Measurements from ENCODE around the gene ABHD17C.

Gene ABHD17C

GRCh38 chr15:80673561-80674244 lies 21.4 kb upstream of the ABHD17C start:
- H3K4me2 ChIP-seq (ENCODE audit: low read depth, low read length, poor library complexity, severe bottlenecking): no peak overlapping the region

GRCh38 chr15:80674245-80674614 lies 20.9 kb upstream of the ABHD17C start:
- Histone ChIP-seq H3K27me3 (ENCODE audit: insufficient read depth, low read length, poor library complexity, severe bottlenecking) (no peaks in the 10 kb centered on the region), H3K4me2 (ENCODE audit: low read depth, low read length, poor library complexity, severe bottlenecking) (no peak overlapping the region), H3K4me3 (ENCODE audit: low read length, poor library complexity, severe bottlenecking) (no peak overlapping the region), H3K4me1 (ENCODE audit: insufficient read depth, low read length, poor library complexity, severe bottlenecking) (no peaks in the 10 kb centered on the region), H3K9ac (ENCODE audit: low read depth, low read length, poor library complexity, severe bottlenecking) (no peak overlapping the region), H3K79me2 (ENCODE audit: insufficient read depth, low read length) (no peaks in the 10 kb centered on the region), H2AFZ (ENCODE audit: low read length) (no peak overlapping the region), H3K9me3 (ENCODE audit: insufficient read depth, low read depth, low read length) (no peaks in the 10 kb centered on the region), H3K36me3 (ENCODE audit: insufficient read depth, low read length) (no peaks in the 10 kb centered on the region), H3K9me2 (replicated peaks; ENCODE audit: low read depth, low read length) (no peaks in the 10 kb centered on the region), H4K20me1 (ENCODE audit: insufficient read depth, low read length, poor library complexity, severe bottlenecking) (no peaks in the 10 kb centered on the region), H3F3A (ENCODE audit: low read depth) (no peaks in the 10 kb centered on the region)
- no peak for TF ChIP-seq CTCF (conservative IDR thresholded peaks at IDR 0.05; ENCODE audit: low read length)
- no peak for TF ChIP-seq EZH2phosphoT487 (IDR thresholded peaks at IDR 0.05; ENCODE audit: borderline replicate concordance)

More at GRCh38 chr15:80673561-80674244, 21.4 kb upstream of the ABHD17C start:
- no peaks in the 10 kb centered on the region for H3K4me1 ChIP-seq (ENCODE audit: insufficient read depth, low read length, poor library complexity, severe bottlenecking)
- H2AFZ ChIP-seq (ENCODE audit: low read length): no peak overlapping the region
- H3K4me3 ChIP-seq (ENCODE audit: low read length, poor library complexity, severe bottlenecking): no peak overlapping the region
- no peaks in the 10 kb centered on the region for H3F3A ChIP-seq (ENCODE audit: low read depth)
- H4K20me1 ChIP-seq (ENCODE audit: insufficient read depth, low read length, poor library complexity, severe bottlenecking): no peaks in the 10 kb centered on the region
- no peaks in the 10 kb centered on the region for H3K9me2 ChIP-seq (replicated peaks; ENCODE audit: low read depth, low read length)
- H3K9ac ChIP-seq (ENCODE audit: low read depth, low read length, poor library complexity, severe bottlenecking): no peak overlapping the region
- H3K27me3 ChIP-seq (ENCODE audit: insufficient read depth, low read length, poor library complexity, severe bottlenecking): no peaks in the 10 kb centered on the region
- no peaks in the 10 kb centered on the region for H3K36me3 ChIP-seq (ENCODE audit: insufficient read depth, low read length)
- H3K9me3 ChIP-seq (ENCODE audit: insufficient read depth, low read depth, low read length): no peaks in the 10 kb centered on the region
- no peak for TF ChIP-seq CTCF (conservative IDR thresholded peaks at IDR 0.05; ENCODE audit: low read length)
- TF ChIP-seq EZH2phosphoT487 (IDR thresholded peaks at IDR 0.05; ENCODE audit: borderline replicate concordance): no peak
- H3K79me2 ChIP-seq (ENCODE audit: insufficient read depth, low read length): no peaks in the 10 kb centered on the region

- Histone ChIP-seq H3K9ac (ENCODE audit: low read depth, low read length, poor library complexity, severe bottlenecking) (no peak overlapping the region), H3K9me2 (replicated peaks; ENCODE audit: low read depth, low read length) (no peaks in the 10 kb centered on the region), H2AFZ (ENCODE audit: low read length) (no peak overlapping the region), H3K4me3 (ENCODE audit: low read length, poor library complexity, severe bottlenecking) (no peak overlapping the region), H3F3A (ENCODE audit: low read depth) (no peaks in the 10 kb centered on the region), H3K9me3 (ENCODE audit: insufficient read depth, low read depth, low read length) (no peaks in the 10 kb centered on the region), H3K27me3 (ENCODE audit: insufficient read depth, low read length, poor library complexity, severe bottlenecking) (no peaks in the 10 kb centered on the region), H3K4me1 (ENCODE audit: insufficient read depth, low read length, poor library complexity, severe bottlenecking) (no peaks in the 10 kb centered on the region), H3K79me2 (ENCODE audit: insufficient read depth, low read length) (no peaks in the 10 kb centered on the region), H4K20me1 (ENCODE audit: insufficient read depth, low read length, poor library complexity, severe bottlenecking) (no peaks in the 10 kb centered on the region), H3K36me3 (ENCODE audit: insufficient read depth, low read length) (no peaks in the 10 kb centered on the region), H3K4me2 (ENCODE audit: low read depth, low read length, poor library complexity, severe bottlenecking) (no peak overlapping the region)
- TF ChIP-seq CTCF (conservative IDR thresholded peaks at IDR 0.05; ENCODE audit: low read length) (no peak), EZH2phosphoT487 (IDR thresholded peaks at IDR 0.05; ENCODE audit: borderline replicate concordance) (no peak)
Observed at GRCh38 chr15:80677041-80677440, 18.1 kb upstream of the ABHD17C start.
